ENCODE measurements around the gene NT5C3B. TPM values are rescaled to one million over a fixed set of nuclear protein-coding genes. Genes with fewer than 3 reads are reported as not detected.

NT5C3B gene
- total RNA-seq, 1 experiment from 2014 or later, result 118 TPM

DNA sequence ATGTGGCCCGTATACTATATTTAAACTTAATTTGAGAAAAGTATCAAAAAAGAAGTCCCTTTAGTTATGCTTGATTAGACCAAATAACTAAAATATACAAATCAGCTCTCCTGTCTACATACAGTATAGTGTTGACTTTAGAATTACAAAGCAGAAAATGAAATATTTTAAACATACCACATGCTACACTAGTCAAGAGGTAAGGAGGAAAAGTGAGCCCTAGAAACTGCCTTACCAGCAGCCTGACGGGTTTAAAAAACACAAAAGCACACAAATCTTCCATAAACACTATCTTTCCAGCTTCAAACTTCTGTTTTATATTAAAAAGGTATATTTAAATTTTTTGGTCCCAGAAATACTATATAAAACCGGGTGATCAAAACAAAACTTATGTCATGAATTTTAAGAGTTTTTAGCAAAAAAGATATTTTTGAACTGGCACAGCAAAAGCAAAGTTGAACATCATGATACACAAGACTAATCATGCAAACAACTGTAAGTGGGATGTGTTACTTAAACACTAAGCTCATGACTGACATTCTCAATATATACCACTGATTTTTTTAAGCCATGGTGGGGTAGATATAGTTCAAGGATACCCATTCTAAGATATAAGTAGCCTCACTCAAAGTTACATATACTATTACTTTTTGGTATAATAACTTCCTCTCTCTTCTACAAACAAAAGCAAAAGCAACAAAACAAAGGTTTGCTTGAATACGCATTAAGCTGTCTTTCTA is 13.4 kb upstream of the NT5C3B start:
- in situ Hi-C loops (cut with HindIII; ENCODE audit: low pct_unique_long_range_greater_than_20kb, low sequenced_read_pairs), result no loop called here
- BruUV-seq (replicated peaks), result TSS peak; percentile 28
- intact Hi-C loops (cut with micrococcal nuclease; ENCODE audit: unreplicated experiment), result no loop called here
- H3K36me3 ChIP-seq (ENCODE audit: control insufficient read depth, insufficient read depth, low read length), result no peaks in the 10 kb centered on the region
- POLR2A ChIA-PET, result no interaction called here
- CTCF ChIA-PET, result interaction anchor here (0.5 kb wide), 1 partner anchor 147 kb away, joined by 9 read pairs; no protein-coding TSS in a partner anchor
- H3K27me3 ChIP-seq (ENCODE audit: control insufficient read depth, insufficient read depth, low read length), result no peaks in the 10 kb centered on the region
- H3K4me3 ChIP-seq (ENCODE audit: low read depth in 2 of 2, low read length in 2 of 2), result no peak overlapping the region
- DNase-seq (ENCODE audit: low read depth, low spot score), result no peak
- ATAC-seq, result no peak
- TF ChIP-seq CTCF (IDR thresholded peaks at IDR 0.05), result no peak
- no peaks in the 10 kb centered on the region for H3K4me1 ChIP-seq (ENCODE audit: control insufficient read depth, insufficient read depth, low read length)
- H3K9me3 ChIP-seq (ENCODE audit: control insufficient read depth, insufficient read depth, low read depth, low read length), result no peaks in the 10 kb centered on the region
- H3K27ac ChIP-seq (ENCODE audit: low read length), result no peak overlapping the region

- POLR2A ChIA-PET, result interaction anchor here (0.5 kb wide), 1 partner anchor 84 kb away, joined by 5 read pairs; no protein-coding TSS in a partner anchor
Observed at GRCh38 chr17:41848788-41849187, 12.8 kb upstream of the NT5C3B start.

More at GRCh38 chr17:41848788-41849187, 12.8 kb upstream of the NT5C3B start:
- TF ChIP-seq TCF7L2 (IDR thresholded peaks at IDR 0.05; ENCODE audit: low read depth, low read length) (no peak), REST (IDR thresholded peaks at IDR 0.05; ENCODE audit: insufficient read depth in 1 of 2, low read depth in 2 of 2, low read length in 1 of 2) (no peak), CTCF (IDR thresholded peaks at IDR 0.05) (no peak), POLR2AphosphoS5 (IDR thresholded peaks at IDR 0.05; ENCODE audit: low read depth, low read length) (no peak), SIN3A (IDR thresholded peaks at IDR 0.05; ENCODE audit: borderline replicate concordance, insufficient read depth, low read depth, low read length) (no peak)
- no peaks in the 10 kb centered on the region for H3K9me3 ChIP-seq (ENCODE audit: control insufficient read depth, insufficient read depth, low read depth, low read length)
- ATAC-seq, result no peak
- in situ Hi-C loops (cut with HindIII; ENCODE audit: low pct_unique_long_range_greater_than_20kb, low sequenced_read_pairs) (no loop called here), intact Hi-C loops (cut with micrococcal nuclease; ENCODE audit: unreplicated experiment) (no loop called here)
- no peak for DNase-seq (ENCODE audit: low read depth, low spot score)
- CTCF ChIA-PET, result interaction anchor here (0.5 kb wide), 1 partner anchor 147 kb away, joined by 9 read pairs; no protein-coding TSS in a partner anchor
- H3K27ac ChIP-seq (ENCODE audit: low read length), result no peak overlapping the region
- H3K36me3 ChIP-seq (ENCODE audit: control insufficient read depth, insufficient read depth, low read length), result no peaks in the 10 kb centered on the region
- no peak overlapping the region for H3K4me3 ChIP-seq (ENCODE audit: low read depth in 2 of 2, low read length in 2 of 2)
- no peaks in the 10 kb centered on the region for H3K27me3 ChIP-seq (ENCODE audit: control insufficient read depth, insufficient read depth, low read length)
- no TSS peak for BruUV-seq (replicated peaks)
- no peaks in the 10 kb centered on the region for H3K4me1 ChIP-seq (ENCODE audit: control insufficient read depth, insufficient read depth, low read length)
